Stimulated activated CD8-positive, alpha-beta memory T cell treated with anti-CD3 and anti-CD28 coated beads, Interleukin-12 subunit alpha, Interleukin-12 subunit beta, amount 100 ng/mL, for 1 hour (primary cell): Measurements from ENCODE around the gene DYNLT5.
"Not testable (repeated sequence)": the region's sequence is repeated elsewhere in the genome, so short reads cannot be mapped to it uniquely, and the experiment has no call there.

Experiments
- DNase-seq: peaks from one replicate; pipeline ENCODE4 v3.0.0-alpha.2; 2020; ENCODE audit warnings: low read depth

The DYNLT5 gene

GRCh38 chr1:66791621-66792610 is 39.7 kb downstream of the DYNLT5 start:
- DNase-seq, result no peak

- DNase-seq, result not testable (repeated sequence)
These were observed 43.6 kb downstream of the DYNLT5 start for GRCh38 chr1:66795839-66796238.

GRCh38 chr1:66809245-66809644 is 57.0 kb downstream of the DYNLT5 start:
- DNase-seq, result no peak

GRCh38 chr1:66809736-66810326 is 57.6 kb downstream of the DYNLT5 start:
- DNase-seq, result no peak

DNA sequence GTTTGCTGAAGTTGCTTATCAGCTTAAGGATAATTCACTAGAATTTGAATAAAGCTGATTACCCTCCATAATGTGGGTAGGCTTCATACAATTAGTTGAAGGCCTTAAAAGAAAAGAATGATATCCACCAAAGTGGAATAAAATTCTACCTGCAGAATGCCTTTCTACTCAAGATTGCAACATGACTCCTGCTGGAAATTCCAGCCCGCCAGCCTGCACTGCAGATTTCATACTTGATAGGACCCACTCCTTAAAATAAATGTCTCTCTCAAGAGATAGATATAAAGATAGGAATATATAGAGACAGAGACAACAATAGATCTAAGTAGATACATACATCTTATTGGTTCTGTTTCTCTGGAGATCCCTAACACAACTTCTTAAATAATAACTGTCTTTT is 72.5 kb downstream of the DYNLT5 start:
- no peak for DNase-seq
